Endothelial cell of umbilical vein (primary cell): ENCODE results near the gene CLPTM1L. TPM values are rescaled to one million over a fixed set of nuclear protein-coding genes. Genes with fewer than 3 reads are reported as not detected.

ENCODE experiments used
- BruUV-seq: library from RNA; stranded (reverse); fragments of 400-500 nt; replicated peaks from 2 replicates; lab custom pipeline; 2021; lab: Mats Ljungman, UMichigan
- CTCF ChIA-PET: fragments of 300-600, 350-600 bp; sonication (Branson Sonifier 250); formaldehyde crosslinking; loops from one replicate; lab custom pipeline; 2021; ENCODE audit warnings: antibody characterized with exemption, inconsistent platforms; lab: Charles Lee
- POLR2A ChIA-PET: fragments of 300-600, 350-600 bp; sonication (Branson Sonifier 250); formaldehyde crosslinking; loops from one replicate; lab custom pipeline; 2021; ENCODE audit warnings: antibody characterized with exemption, inconsistent platforms; lab: Charles Lee
- DNase-seq: peaks from one replicate; pipeline ENCODE4 v3.0.0-alpha.2; 2011; ENCODE audit warnings: low read depth, low spot score
- FAIRE-seq: peaks from 2 replicates; lab custom pipeline; 2011; peaks lifted over from hg19 to GRCh38; lab: Jason Lieb, UNC
- H2AFZ ChIP-seq: 2 replicates; pipeline ENCODE4 v1.6.0; 2012; ENCODE audit warnings: low read depth, low read length, control low read depth, inconsistent platforms
- H3K27ac ChIP-seq: 2 replicates; pipeline ENCODE4 v1.5.1; 2011; ENCODE audit warnings: low read depth, mild to moderate bottlenecking, control low read depth, low read length, moderate library complexity; ENCODE audit not compliant: insufficient read depth
- H3K27me3 ChIP-seq, 2 experiments: 2 replicates each; pipeline versions ENCODE4 v1.6.0 to v1.6.1; 2011; ENCODE audit warnings: low read length in 2 of 2, mixed read lengths in 1 of 2; ENCODE audit not compliant: control insufficient read depth in 2 of 2, insufficient read depth in 2 of 2
- H3K36me3 ChIP-seq, 2 experiments: 2 replicates in 1 of 2; 3 replicates in 1 of 2; pipeline ENCODE4 v1.5.1; 2011; ENCODE audit warnings: low read length in 2 of 2, mild to moderate bottlenecking in 1 of 2, moderate library complexity in 1 of 2; ENCODE audit not compliant: control insufficient read depth in 2 of 2, insufficient read depth in 2 of 2; ENCODE audit errors: extremely low read depth in 1 of 2
- H3K4me1 ChIP-seq: 3 replicates; pipeline ENCODE4 v1.5.1; 2011; ENCODE audit warnings: mild to moderate bottlenecking, low read length; ENCODE audit not compliant: control insufficient read depth, insufficient read depth; ENCODE audit errors: extremely low read depth
- H3K4me2 ChIP-seq: 2 replicates; pipeline ENCODE4 v1.6.1; 2011; ENCODE audit warnings: low read length, control low read depth, mixed read lengths; ENCODE audit not compliant: insufficient read depth
- H3K4me3 ChIP-seq, 3 experiments: fragments of 200-600 bp in 1 of 3; sonication (generic), shearing (Covaris generic) in 1 of 3; replicated peaks in 1 of 3; 2 replicates each; pipeline ENCODE4 v1.5.1; 2011 to 2016; ENCODE audit warnings: control low read depth in 3 of 3, low read length in 3 of 3, mild to moderate bottlenecking in 2 of 3, inconsistent platforms in 1 of 3, low read depth in 1 of 3, moderate library complexity in 1 of 3; ENCODE audit not compliant: insufficient read depth in 1 of 3
- H3K79me2 ChIP-seq: 2 replicates; pipeline ENCODE4 v1.6.0; 2012; ENCODE audit warnings: low read length, inconsistent platforms; ENCODE audit not compliant: control insufficient read depth, insufficient read depth
- H3K9ac ChIP-seq: replicated peaks from 2 replicates; pipeline ENCODE3; 2011; ENCODE audit warnings: low read length, control low read depth; ENCODE audit not compliant: insufficient read depth; ENCODE audit errors: extremely low read depth
- H3K9me1 ChIP-seq: replicated peaks from 3 replicates; pipeline ENCODE4 v1.6.0; 2011; ENCODE audit warnings: mild to moderate bottlenecking, low read length; ENCODE audit not compliant: control insufficient read depth, insufficient read depth; ENCODE audit errors: extremely low read depth
- H3K9me3 ChIP-seq: replicated peaks from 2 replicates; pipeline ENCODE4 v1.5.1; 2012; ENCODE audit warnings: low read length, inconsistent platforms; ENCODE audit not compliant: control insufficient read depth, insufficient read depth
- H4K20me1 ChIP-seq: replicated peaks from 2 replicates; pipeline ENCODE3; 2011; ENCODE audit warnings: mild to moderate bottlenecking, low read length; ENCODE audit not compliant: control insufficient read depth, insufficient read depth; ENCODE audit errors: extremely low read depth
- EZH2 ChIP-seq: IDR thresholded peaks from 2 replicates; pipeline ENCODE4 v1.6.1; 2012; ENCODE audit warnings: borderline replicate concordance, low read depth, mild to moderate bottlenecking, moderate library complexity, low read length, inconsistent platforms; ENCODE audit not compliant: severe bottlenecking
- FOS ChIP-seq: IDR thresholded peaks from 2 replicates; pipeline ENCODE4 v1.6.1; 2011; ENCODE audit warnings: mild to moderate bottlenecking, low read length, moderate library complexity, borderline replicate concordance; ENCODE audit not compliant: insufficient read depth
- GATA2 ChIP-seq: IDR thresholded peaks from 2 replicates; pipeline ENCODE4 v1.7.0; 2011; ENCODE audit warnings: low read depth, mild to moderate bottlenecking, moderate library complexity, mixed read lengths, low read length; ENCODE audit not compliant: insufficient read length, insufficient read depth
- JUN ChIP-seq: IDR thresholded peaks from 2 replicates; pipeline ENCODE4 v1.6.1; 2011; ENCODE audit warnings: borderline replicate concordance, low read depth; ENCODE audit not compliant: insufficient read length, insufficient read depth
- POLR2A ChIP-seq: IDR thresholded peaks from 2 replicates; pipeline ENCODE4 v1.6.1; 2012; ENCODE audit warnings: low read depth, mild to moderate bottlenecking, control low read depth, low read length
- POLR2AphosphoS5 ChIP-seq: IDR thresholded peaks from 2 replicates; pipeline ENCODE4 v1.6.1; 2012; ENCODE audit warnings: low read depth, mild to moderate bottlenecking, control low read depth, low read length, moderate library complexity; ENCODE audit not compliant: insufficient read depth
- dilution Hi-C: fragments of 300-500 bp; cut with MboI; formaldehyde crosslinking; loops from one replicate; pipeline ENCODE4 v1.15.0; 2019; ENCODE audit warnings: low sequenced_read_pairs; ENCODE audit not compliant: extremely low pct_ligation_motif_present
- intact Hi-C: fragments of 100-400 bp; cut with micrococcal nuclease; formaldehyde crosslinking; loops from one replicate; pipeline ENCODE4 v1.10.0; 2022
- polyA plus RNA-seq, 4 experiments: library from polyadenylated mRNA; depleted of rRNA in 3 of 4; stranded (reverse) in 3 of 4; unstranded in 1 of 4; fragments of >200 nt; gene quantifications; 2 replicates each; pipeline versions ENCODE4 v1.2.1 to v1.2.3, GENCODE V29; 2011 to 2012; ENCODE audit warnings: missing spikeins in 1 of 4
- total RNA-seq: library from RNA; stranded (reverse); gene quantifications from 2 replicates; pipeline ENCODE4 v1.2.3, GENCODE V29; 2021
- TF ChIP-seq, protein P1 (sequence below): IDR thresholded peaks from 2 replicates; pipeline ENCODE4 v1.6.1; 2011; ENCODE audit not compliant: insufficient read depth, insufficient read length

Gene CLPTM1L
- total and polyA plus RNA-seq, 2 donors (not counting 3 experiments of a cell fraction or from before 2014, with no cell fraction given) = 116 to 191 TPM

DNA sequence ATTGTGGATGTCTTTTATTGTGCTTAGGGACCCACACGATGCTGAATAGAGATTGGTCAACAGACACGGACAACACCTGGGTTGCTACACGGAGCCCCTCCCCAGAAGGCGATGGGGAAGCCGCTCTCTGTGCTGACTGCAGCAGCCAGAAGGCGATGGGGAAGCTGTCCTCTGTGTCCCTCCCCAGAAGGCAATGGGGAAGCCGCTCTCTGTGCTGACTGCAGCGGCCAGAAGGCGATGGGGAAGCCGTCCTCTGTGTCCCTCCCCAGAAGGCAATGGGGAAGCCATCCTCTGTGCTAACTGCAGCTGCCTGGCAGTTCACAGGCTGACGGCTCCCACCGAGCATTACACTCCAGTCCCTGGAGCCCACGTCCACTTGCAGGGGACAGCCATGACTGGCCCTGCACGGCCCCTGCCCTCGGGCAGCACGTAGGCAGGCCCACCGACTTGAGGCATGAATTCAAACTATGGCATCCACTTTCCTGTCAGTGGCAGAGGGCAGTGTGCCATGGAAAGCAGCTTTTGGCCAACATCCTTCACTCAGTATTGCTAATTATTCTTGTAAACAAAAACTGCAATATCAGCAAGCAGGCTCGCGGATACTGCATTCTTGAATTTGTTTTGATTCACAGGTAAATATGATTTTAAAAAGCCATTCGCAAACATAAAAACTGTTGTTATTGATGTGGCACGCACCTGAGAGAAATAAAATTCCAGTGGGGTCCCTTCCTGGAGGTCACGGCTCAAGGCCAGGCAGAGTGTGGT is 48.1 kb upstream of the CLPTM1L start:
- H3K4me2 ChIP-seq = no peak overlapping the region
- FAIRE-seq (no peak), DNase-seq (no peak)
- no TSS peak for BruUV-seq
- ChIA-PET POLR2A (no interaction called here), CTCF (no interaction called here)
- H3K4me1 ChIP-seq = no peaks in the 10 kb centered on the region
- H3K4me3 ChIP-seq = no peak overlapping the region
- no peak overlapping the region for H3K27ac ChIP-seq
- dilution Hi-C loops = no loop called here
- intact Hi-C loops = no loop called here
- no peaks in the 10 kb centered on the region for H3K79me2 ChIP-seq
- H3K36me3 ChIP-seq = no peaks in the 10 kb centered on the region
- H3K9ac ChIP-seq = no peak overlapping the region
- H2AFZ ChIP-seq = no peak overlapping the region
- no peaks in the 10 kb centered on the region for H4K20me1 ChIP-seq
- TF ChIP-seq, protein P1, sequence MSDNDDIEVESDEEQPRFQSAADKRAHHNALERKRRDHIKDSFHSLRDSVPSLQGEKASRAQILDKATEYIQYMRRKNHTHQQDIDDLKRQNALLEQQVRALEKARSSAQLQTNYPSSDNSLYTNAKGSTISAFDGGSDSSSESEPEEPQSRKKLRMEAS = no peak
- TF ChIP-seq JUN (no peak), GATA2 (no peak), EZH2 (no peak), POLR2A (no peak), FOS (no peak), POLR2AphosphoS5 (no peak)
- no peaks in the 10 kb centered on the region for H3K9me1 ChIP-seq
- no peaks in the 10 kb centered on the region for H3K9me3 ChIP-seq
- H3K27me3 ChIP-seq = peaks cover 0 to 2% of the 10 kb centered on the region in 2 experiments

DNA sequence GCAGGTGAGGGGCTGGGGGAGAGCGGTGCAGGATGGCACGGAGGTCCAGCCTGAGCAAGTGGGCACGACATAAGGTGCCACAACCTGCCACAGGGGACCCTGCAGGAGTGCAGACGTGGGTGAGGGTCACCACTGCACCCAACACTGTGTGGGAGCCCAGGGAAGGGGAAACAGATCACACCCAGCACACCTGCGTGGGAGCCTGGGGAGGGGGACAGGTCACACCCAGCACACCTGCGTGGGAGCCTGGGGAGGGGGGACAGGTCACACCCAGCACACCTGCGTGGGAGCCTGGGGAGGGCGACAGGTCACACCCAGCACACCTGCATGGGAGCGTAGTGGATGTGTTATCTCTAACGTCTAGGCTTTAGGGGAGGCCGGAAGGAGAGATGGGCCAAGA is 47.4 kb upstream of the CLPTM1L start:
- no peak overlapping the region for H3K27ac ChIP-seq

More for the DNA sequence above, 47.4 kb upstream of the CLPTM1L start:
- no peaks in the 10 kb centered on the region for H3K9me1 ChIP-seq
- BruUV-seq = no TSS peak
- no peak overlapping the region for H3K9ac ChIP-seq
- no peak overlapping the region for H3K4me3 ChIP-seq
- no peak overlapping the region for H3K4me2 ChIP-seq
- H4K20me1 ChIP-seq = no peaks in the 10 kb centered on the region
- DNase-seq = no peak
- dilution Hi-C loops = no loop called here
- intact Hi-C loops = no loop called here
- H3K9me3 ChIP-seq = no peaks in the 10 kb centered on the region
- H3K79me2 ChIP-seq = no peaks in the 10 kb centered on the region
- H3K27me3 ChIP-seq = peaks cover 0 to 4% of the 10 kb centered on the region in 2 experiments
- ChIA-PET CTCF (no interaction called here), POLR2A (no interaction called here)
- H2AFZ ChIP-seq = no peak overlapping the region
- no peaks in the 10 kb centered on the region for H3K4me1 ChIP-seq
- no peak for FAIRE-seq
- H3K36me3 ChIP-seq = no peaks in the 10 kb centered on the region
- TF ChIP-seq POLR2A = no peak
- TF ChIP-seq POLR2AphosphoS5 = no peak
- TF ChIP-seq JUN = no peak
- no peak for TF ChIP-seq GATA2
